DND-41 (cell line): ENCODE measurements around the gene ARSB.

Experiments
- ATAC-seq: fragments of 200-7000 bp; cut with Tn5 transposase; 3 replicates; pipeline ENCODE4 v1.9.1; 2021; ENCODE audit warnings: low read depth; ENCODE audit not compliant: insufficient read depth
- DNase-seq: peaks from one replicate; pipeline ENCODE4 v3.0.0-alpha.2; 2020
- H2AFZ ChIP-seq: 2 replicates; pipeline ENCODE4 v1.6.0; 2012; ENCODE audit warnings: low read depth, low read length
- H3K27ac ChIP-seq: 2 replicates; pipeline ENCODE4 v1.5.1; 2012; ENCODE audit warnings: low read length, inconsistent platforms
- H3K27me3 ChIP-seq: fragments of 200-600 bp; sonication (generic); 2 replicates; pipeline ENCODE4 v1.6.0; 2012; ENCODE audit warnings: low read length, mild to moderate bottlenecking, inconsistent platforms; ENCODE audit not compliant: insufficient read depth, poor library complexity
- H3K36me3 ChIP-seq: 2 replicates; pipeline ENCODE4 v1.5.1; 2012; ENCODE audit warnings: low read length, inconsistent platforms; ENCODE audit not compliant: insufficient read depth
- H3K4me1 ChIP-seq: 2 replicates; pipeline ENCODE4 v1.5.1; 2012; ENCODE audit warnings: mild to moderate bottlenecking, low read length; ENCODE audit not compliant: insufficient read depth
- H3K4me2 ChIP-seq: 2 replicates; pipeline ENCODE4 v1.6.0; 2012; ENCODE audit warnings: mild to moderate bottlenecking, moderate library complexity, low read length, inconsistent platforms; ENCODE audit not compliant: insufficient read depth
- H3K4me3 ChIP-seq, 2 experiments: fragments of 200-600 bp in 1 of 2; shearing (Covaris generic) in 1 of 2; 2 replicates each; pipeline ENCODE4 v1.5.1; 2012 to 2016; ENCODE audit warnings: inconsistent platforms in 2 of 2, low read length in 2 of 2, mild to moderate bottlenecking in 2 of 2, low read depth in 1 of 2, moderate library complexity in 1 of 2
- H3K79me2 ChIP-seq: 2 replicates; pipeline ENCODE4 v1.6.0; 2012; ENCODE audit warnings: low read length, inconsistent platforms; ENCODE audit not compliant: insufficient read depth
- H3K9ac ChIP-seq: 2 replicates; pipeline ENCODE4 v1.6.0; 2012; ENCODE audit warnings: low read depth, mild to moderate bottlenecking, inconsistent platforms, low read length, moderate library complexity
- H3K9me3 ChIP-seq: 2 replicates; pipeline ENCODE4 v1.5.1; 2012; ENCODE audit warnings: low read length, moderate library complexity, mild to moderate bottlenecking, inconsistent platforms; ENCODE audit not compliant: insufficient read depth, severe bottlenecking
- H4K20me1 ChIP-seq: 2 replicates; pipeline ENCODE4 v1.6.0; 2012; ENCODE audit warnings: low read length; ENCODE audit not compliant: insufficient read depth
- EZH2 ChIP-seq: IDR thresholded peaks from 3 replicates; pipeline ENCODE4 v1.6.1; 2012; ENCODE audit warnings: borderline replicate concordance, low read depth, mild to moderate bottlenecking, moderate library complexity, low read length, inconsistent platforms; ENCODE audit not compliant: severe bottlenecking
- TF ChIP-seq, protein P1 (sequence below): IDR thresholded peaks from 2 replicates; pipeline ENCODE4 v1.5.1; 2012; ENCODE audit warnings: borderline replicate concordance, low read length, moderate library complexity, mild to moderate bottlenecking; ENCODE audit not compliant: poor library complexity, severe bottlenecking; ENCODE audit errors: extremely low read depth

ARSB gene

DNA sequence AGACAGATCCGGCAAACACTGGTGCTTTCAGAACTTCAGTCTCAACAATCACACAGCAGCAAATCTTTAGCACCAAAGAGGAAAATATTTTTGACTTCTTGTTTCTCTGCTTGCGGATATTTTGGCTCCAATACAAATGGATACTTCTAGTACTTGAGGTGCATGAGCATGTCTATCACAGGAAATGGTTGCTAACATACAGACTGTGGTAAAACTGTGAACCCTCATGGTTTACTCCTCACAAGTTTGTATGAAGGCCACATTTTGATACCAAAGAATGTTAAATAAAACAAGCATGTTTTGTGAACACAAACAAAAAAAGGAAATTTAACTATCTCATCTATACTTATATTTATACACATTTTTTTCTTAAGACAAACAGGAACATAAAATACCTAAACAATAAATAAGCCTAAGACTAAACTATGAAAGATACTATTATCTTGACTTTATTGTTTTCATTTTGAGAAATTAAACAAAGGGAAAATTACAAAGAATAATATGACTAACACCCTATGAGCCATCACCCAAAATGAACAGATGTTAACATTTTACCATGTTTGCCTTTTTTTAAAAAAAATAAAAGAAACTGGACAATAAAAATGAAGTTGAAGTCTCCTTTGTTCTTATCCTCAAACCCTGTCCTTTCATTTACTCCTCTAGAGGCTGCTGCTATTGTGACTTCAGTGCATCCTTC, 201.5 kb downstream of the ARSB start:
- no peak overlapping the region for H3K4me3 ChIP-seq

DNA sequence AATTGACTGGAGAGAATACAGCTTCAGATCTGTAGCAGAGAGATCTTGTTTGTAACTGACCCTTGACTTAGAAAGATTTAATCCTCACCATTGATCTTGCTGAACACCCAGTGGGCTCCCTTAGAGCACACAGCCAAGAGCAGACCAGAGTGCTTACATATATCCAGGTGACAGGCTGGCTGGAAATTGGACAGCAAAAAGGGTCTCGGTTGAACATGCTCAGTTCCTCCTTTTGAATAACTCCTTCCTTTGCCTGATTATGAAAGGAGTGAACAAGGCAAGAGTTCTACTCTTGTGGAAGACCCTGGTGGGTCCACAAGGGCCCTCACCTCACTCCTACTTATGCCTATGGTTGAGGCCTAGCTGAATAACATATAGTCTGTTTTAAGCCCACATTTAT, 202.4 kb downstream of the ARSB start:
- H3K27me3 ChIP-seq = no peaks in the 10 kb centered on the region
- H4K20me1 ChIP-seq = no peaks in the 10 kb centered on the region
- H3K27ac ChIP-seq = no peak overlapping the region
- H3K79me2 ChIP-seq = no peaks in the 10 kb centered on the region
- peaks cover 2% of the 10 kb centered on the region for H3K9me3 ChIP-seq
- H3K4me3 ChIP-seq = no peak overlapping the region
- TF ChIP-seq EZH2 = no peak
- TF ChIP-seq, protein P1, sequence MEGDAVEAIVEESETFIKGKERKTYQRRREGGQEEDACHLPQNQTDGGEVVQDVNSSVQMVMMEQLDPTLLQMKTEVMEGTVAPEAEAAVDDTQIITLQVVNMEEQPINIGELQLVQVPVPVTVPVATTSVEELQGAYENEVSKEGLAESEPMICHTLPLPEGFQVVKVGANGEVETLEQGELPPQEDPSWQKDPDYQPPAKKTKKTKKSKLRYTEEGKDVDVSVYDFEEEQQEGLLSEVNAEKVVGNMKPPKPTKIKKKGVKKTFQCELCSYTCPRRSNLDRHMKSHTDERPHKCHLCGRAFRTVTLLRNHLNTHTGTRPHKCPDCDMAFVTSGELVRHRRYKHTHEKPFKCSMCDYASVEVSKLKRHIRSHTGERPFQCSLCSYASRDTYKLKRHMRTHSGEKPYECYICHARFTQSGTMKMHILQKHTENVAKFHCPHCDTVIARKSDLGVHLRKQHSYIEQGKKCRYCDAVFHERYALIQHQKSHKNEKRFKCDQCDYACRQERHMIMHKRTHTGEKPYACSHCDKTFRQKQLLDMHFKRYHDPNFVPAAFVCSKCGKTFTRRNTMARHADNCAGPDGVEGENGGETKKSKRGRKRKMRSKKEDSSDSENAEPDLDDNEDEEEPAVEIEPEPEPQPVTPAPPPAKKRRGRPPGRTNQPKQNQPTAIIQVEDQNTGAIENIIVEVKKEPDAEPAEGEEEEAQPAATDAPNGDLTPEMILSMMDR = no peak
- ATAC-seq (no peak), DNase-seq (no peak)
- no peak overlapping the region for H2AFZ ChIP-seq
- peaks cover 13% of the 10 kb centered on the region; the same call in 1 of the 2 replicates for H3K36me3 ChIP-seq
- H3K4me2 ChIP-seq = no peak overlapping the region
- no peaks in the 10 kb centered on the region for H3K4me1 ChIP-seq
- no peak overlapping the region for H3K9ac ChIP-seq

More for the DNA sequence above, 201.5 kb downstream of the ARSB start:
- Histone ChIP-seq H3K9ac (no peak overlapping the region), H3K4me1 (no peaks in the 10 kb centered on the region), H2AFZ (no peak overlapping the region), H3K4me2 (no peak overlapping the region), H3K27ac (no peak overlapping the region), H3K36me3 (peaks cover 13% of the 10 kb centered on the region; the same call in 1 of the 2 replicates), H4K20me1 (no peaks in the 10 kb centered on the region), H3K9me3 (peaks cover 2% of the 10 kb centered on the region), H3K79me2 (no peaks in the 10 kb centered on the region), H3K27me3 (no peaks in the 10 kb centered on the region)
- no peak for ATAC-seq
- TF ChIP-seq EZH2 = no peak
- TF ChIP-seq, protein P1 = no peak
- DNase-seq = no peak

DNA sequence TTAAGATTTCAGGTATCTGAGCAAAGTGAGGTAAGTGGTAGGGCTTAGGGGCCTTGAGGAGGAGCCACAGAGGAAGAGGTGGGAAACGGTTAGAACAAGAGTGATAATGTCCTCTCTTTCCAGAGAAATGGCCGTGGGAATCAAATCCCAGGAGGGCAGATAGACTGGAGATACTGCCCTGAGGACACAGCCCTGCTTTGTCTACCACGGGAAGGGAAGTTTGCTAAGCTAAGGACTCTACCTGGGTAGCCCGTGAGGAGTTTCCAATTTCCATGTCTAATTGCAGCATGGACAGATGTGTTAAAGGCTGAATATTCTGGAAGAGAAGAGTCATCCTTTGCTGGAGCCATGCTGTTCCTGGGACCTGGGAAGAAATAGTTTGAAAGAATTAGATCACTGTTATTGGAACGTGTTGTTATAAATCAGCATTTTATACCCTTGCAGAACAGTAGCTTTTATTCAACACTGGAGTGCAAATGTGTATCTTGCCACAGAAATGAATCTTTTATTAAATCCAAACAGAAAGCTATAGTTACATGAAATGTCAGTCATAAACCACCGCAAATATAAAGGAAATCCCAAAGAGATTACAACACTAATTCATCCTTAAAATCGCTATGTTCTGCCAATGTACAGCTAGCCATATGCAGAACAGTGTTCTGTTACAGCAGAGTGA, 203.4 kb downstream of the ARSB start:
- peaks cover 2% of the 10 kb centered on the region for H3K9me3 ChIP-seq
- no peak overlapping the region for H3K27ac ChIP-seq
- DNase-seq (no peak), ATAC-seq (no peak)
- H4K20me1 ChIP-seq = no peaks in the 10 kb centered on the region
- no peak overlapping the region for H2AFZ ChIP-seq
- no peaks in the 10 kb centered on the region for H3K27me3 ChIP-seq
- H3K4me3 ChIP-seq = no peak overlapping the region
- TF ChIP-seq, protein P1 = no peak
- TF ChIP-seq EZH2 = no peak
- no peaks in the 10 kb centered on the region for H3K4me1 ChIP-seq
- H3K36me3 ChIP-seq = peaks cover 13% of the 10 kb centered on the region; the same call in 1 of the 2 replicates
- H3K79me2 ChIP-seq = no peaks in the 10 kb centered on the region
- H3K4me2 ChIP-seq = no peak overlapping the region
- H3K9ac ChIP-seq = no peak overlapping the region
